ENCODE data around the gene CLSTN1. TPM values are rescaled to one million over a fixed set of nuclear protein-coding genes. Genes with fewer than 3 reads are reported as not detected.

The CLSTN1 gene
- total and polyA plus RNA-seq, 5 donors from 2014 or later, result 19.2 to 106 (median 22.7) TPM

DNA sequence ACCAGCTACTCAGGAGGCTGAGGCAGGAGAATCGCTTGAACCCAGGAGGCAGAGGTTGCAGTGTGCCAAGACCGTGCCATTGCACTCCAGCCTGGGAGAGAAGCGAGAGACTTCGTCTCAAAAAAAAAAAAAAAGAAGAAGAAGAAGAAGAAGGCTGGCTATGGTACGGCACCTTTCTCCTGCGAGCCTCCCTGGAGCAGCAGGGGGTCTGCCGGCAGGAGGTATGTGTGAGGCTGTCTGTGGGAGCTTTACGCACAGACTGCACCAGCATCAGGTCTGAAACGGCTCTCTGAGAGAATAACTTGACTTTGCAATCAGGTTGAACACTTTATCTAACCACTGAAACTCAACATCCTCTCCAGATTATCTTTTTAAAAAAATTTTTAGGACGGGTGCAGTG lies 44.9 kb downstream of the CLSTN1 start:
- no peaks in the 10 kb centered on the region for H3K4me1 ChIP-seq (ENCODE audit: control insufficient read depth, insufficient read depth, low read length, poor library complexity, severe bottlenecking)
- Mint-ChIP-seq H3K36me3 (no peaks in the 10 kb centered on the region), H3K4me1 (peaks cover 0 to 35% (median 25%) of the 10 kb centered on the region in 4 donors), H3K27me3 (no peaks in the 10 kb centered on the region), H3K4me3 (no peak overlapping the region), H3K9me3 (no peaks in the 10 kb centered on the region), H3K27ac (peak overlapping the region in 1 of 3 donors; percentile 43)
- H3K36me3 ChIP-seq (ENCODE audit: control insufficient read depth, insufficient read depth, low read length), result peaks cover 3% of the 10 kb centered on the region
- no peak overlapping the region for H3K4me3 ChIP-seq (ENCODE audit: low read depth, low read length)
- no peak for ATAC-seq (ENCODE audit: low read depth in 2 of 2)
- H3K9me3 ChIP-seq (ENCODE audit: control insufficient read depth in 2 of 2, low read length in 2 of 2), result no peaks in the 10 kb centered on the region
- DNase-seq, result no peak
- H3K27ac ChIP-seq (ENCODE audit: insufficient read depth, low read length, poor library complexity, severe bottlenecking), result no peak overlapping the region
- H3K27me3 ChIP-seq (ENCODE audit: control insufficient read depth, insufficient read depth, low read length), result no peaks in the 10 kb centered on the region

- H3K27me3 ChIP-seq (ENCODE audit: control insufficient read depth, insufficient read depth, low read length), result no peaks in the 10 kb centered on the region
- no peak overlapping the region for H3K4me3 Mint-ChIP-seq
- ATAC-seq (ENCODE audit: low read depth in 2 of 2) (no peak), DNase-seq (no peak)
- H3K9me3 ChIP-seq (ENCODE audit: control insufficient read depth in 2 of 2, low read length in 2 of 2), result no peaks in the 10 kb centered on the region
- peaks cover 7 to 28% (median 21%) of the 10 kb centered on the region in 4 donors for H3K4me1 Mint-ChIP-seq
- no peak overlapping the region for H3K4me3 ChIP-seq (ENCODE audit: low read depth, low read length)
- no peaks in the 10 kb centered on the region for H3K27me3 Mint-ChIP-seq
- no peaks in the 10 kb centered on the region for H3K4me1 ChIP-seq (ENCODE audit: control insufficient read depth, insufficient read depth, low read length, poor library complexity, severe bottlenecking)
- H3K36me3 Mint-ChIP-seq, result peaks cover 14% of the 10 kb centered on the region
- H3K9me3 Mint-ChIP-seq, result no peaks in the 10 kb centered on the region
- no peak overlapping the region for H3K27ac ChIP-seq (ENCODE audit: insufficient read depth, low read length, poor library complexity, severe bottlenecking)
- H3K27ac Mint-ChIP-seq, result peak overlapping the region in 1 of 3 donors; percentile 6
- H3K36me3 ChIP-seq (ENCODE audit: control insufficient read depth, insufficient read depth, low read length), result peaks cover 18% of the 10 kb centered on the region
Measured at GRCh38 chr1:9776685-9777084, 47.1 kb downstream of the CLSTN1 start.

DNA sequence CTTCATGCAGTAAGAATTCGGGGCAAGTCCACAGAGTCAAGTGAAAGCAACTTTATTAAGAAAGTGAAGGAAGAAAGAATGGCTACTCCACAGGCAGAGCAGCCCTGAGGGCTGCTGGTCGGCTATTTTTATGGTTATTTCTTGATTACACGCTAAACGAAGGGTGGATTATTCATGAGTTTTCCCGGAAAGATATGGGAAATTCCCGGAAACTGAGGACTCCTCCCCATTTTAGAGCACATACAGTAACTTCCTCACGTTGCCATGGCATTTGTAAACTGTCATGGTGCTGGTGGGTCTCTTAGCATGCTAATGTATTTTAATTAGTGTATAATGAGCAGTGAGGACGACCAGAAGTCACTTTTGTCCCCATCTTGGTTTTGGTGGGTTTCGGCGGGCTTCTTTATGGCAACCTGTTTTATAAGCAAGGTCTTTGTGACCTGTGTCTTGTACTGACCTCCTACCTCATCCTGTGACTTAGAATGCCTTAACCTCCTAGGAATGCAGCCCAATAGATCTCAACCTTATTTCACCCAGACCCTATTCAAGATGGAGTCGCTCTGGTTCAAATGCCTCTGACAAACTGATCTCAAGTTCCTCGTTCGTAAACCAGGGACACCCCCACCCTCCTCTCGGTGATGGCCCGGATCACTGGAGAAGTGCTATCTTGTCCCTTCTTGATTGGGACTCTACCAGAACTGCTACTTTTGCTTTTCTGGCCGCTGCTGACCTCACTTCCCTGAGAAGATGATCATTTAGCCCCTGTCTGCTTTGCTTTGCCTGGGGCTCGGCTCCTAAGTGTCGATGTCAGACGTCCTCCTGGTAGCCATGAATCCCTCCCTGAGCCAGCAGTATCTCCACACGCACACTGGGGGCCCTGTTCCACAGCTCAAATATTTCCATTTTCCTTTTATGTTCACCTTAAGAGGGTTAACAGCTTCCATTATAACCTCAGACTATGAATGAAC lies 48.8 kb downstream of the CLSTN1 start:
- Mint-ChIP-seq H3K9me3 (no peaks in the 10 kb centered on the region), H3K4me3 (peak overlapping the region in 1 of 4 donors; percentile 3), H3K36me3 (peaks cover 16% of the 10 kb centered on the region), H3K27me3 (no peaks in the 10 kb centered on the region), H3K4me1 (peaks cover 7 to 25% (median 16%) of the 10 kb centered on the region in 4 donors), H3K27ac (peak overlapping the region in 1 of 3 donors; percentile 70)
- Histone ChIP-seq H3K27ac (ENCODE audit: insufficient read depth, low read length, poor library complexity, severe bottlenecking) (no peak overlapping the region), H3K9me3 (ENCODE audit: control insufficient read depth in 2 of 2, low read length in 2 of 2) (no peaks in the 10 kb centered on the region), H3K27me3 (ENCODE audit: control insufficient read depth, insufficient read depth, low read length) (no peaks in the 10 kb centered on the region), H3K4me1 (ENCODE audit: control insufficient read depth, insufficient read depth, low read length, poor library complexity, severe bottlenecking) (no peaks in the 10 kb centered on the region), H3K36me3 (ENCODE audit: control insufficient read depth, insufficient read depth, low read length) (peaks cover 25% of the 10 kb centered on the region), H3K4me3 (ENCODE audit: low read depth, low read length) (no peak overlapping the region)
- no peak for DNase-seq
- no peak for ATAC-seq (ENCODE audit: low read depth in 2 of 2)

DNA sequence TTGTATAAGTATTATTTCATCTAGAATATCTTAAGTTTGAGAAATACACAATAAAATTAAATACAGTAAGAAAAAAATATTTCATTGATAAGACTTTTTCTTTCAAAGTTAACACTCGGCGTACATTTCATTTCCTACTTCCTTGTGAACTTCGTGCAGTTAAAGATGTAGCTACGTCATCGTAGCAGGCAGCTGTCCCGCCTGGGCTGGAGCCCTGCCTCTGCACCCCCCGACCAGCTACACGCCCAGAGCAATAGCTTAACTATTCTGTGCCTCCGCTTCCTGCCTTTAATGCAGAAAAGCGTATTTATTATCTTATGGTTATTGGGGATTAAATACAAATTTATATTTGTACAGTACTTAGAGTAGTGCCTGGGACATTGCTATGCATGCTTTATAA lies 53.5 kb downstream of the CLSTN1 start:
- no peak for DNase-seq
- ATAC-seq (ENCODE audit: low read depth in 2 of 2), result no peak
- no peaks in the 10 kb centered on the region for H3K27me3 Mint-ChIP-seq

DNA sequence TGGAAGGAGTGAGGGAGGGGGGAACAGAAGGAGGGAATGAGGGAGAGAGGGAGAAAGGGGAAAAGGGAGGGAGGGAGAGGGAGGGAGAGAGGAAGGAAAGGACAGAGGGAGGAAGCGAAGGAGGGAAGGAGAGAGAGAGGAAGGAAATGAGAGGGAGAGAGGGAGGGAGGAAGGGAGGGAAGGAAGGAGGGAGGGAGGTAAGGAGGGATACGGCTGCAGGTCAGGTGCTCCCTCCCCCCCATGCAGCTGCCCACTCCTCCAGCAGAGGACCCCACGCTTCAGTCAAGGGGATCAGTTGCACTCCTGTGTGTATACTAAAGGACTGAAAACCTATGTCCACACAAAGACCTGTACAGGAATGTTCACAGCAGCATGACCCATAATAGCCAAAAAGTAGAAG lies 54.8 kb downstream of the CLSTN1 start:
- Histone ChIP-seq H3K4me1 (ENCODE audit: control insufficient read depth, insufficient read depth, low read length, poor library complexity, severe bottlenecking) (no peaks in the 10 kb centered on the region), H3K27me3 (ENCODE audit: control insufficient read depth, insufficient read depth, low read length) (no peaks in the 10 kb centered on the region), H3K27ac (ENCODE audit: insufficient read depth, low read length, poor library complexity, severe bottlenecking) (no peak overlapping the region), H3K4me3 (ENCODE audit: low read depth, low read length) (no peak overlapping the region), H3K9me3 (ENCODE audit: control insufficient read depth in 2 of 2, low read length in 2 of 2) (no peaks in the 10 kb centered on the region), H3K36me3 (ENCODE audit: control insufficient read depth, insufficient read depth, low read length) (peaks cover 24% of the 10 kb centered on the region)
- DNase-seq, result no peak
- Mint-ChIP-seq H3K36me3 (peaks cover 28% of the 10 kb centered on the region), H3K27me3 (no peaks in the 10 kb centered on the region), H3K4me3 (no peak overlapping the region), H3K27ac (no peak overlapping the region), H3K9me3 (no peaks in the 10 kb centered on the region), H3K4me1 (peaks cover 6 to 30% (median 9%) of the 10 kb centered on the region in 4 donors)
- no peak for ATAC-seq (ENCODE audit: low read depth in 2 of 2)

More for the DNA sequence above, 53.5 kb downstream of the CLSTN1 start:
- Mint-ChIP-seq H3K36me3 (peaks cover 24% of the 10 kb centered on the region), H3K4me1 (peaks cover 7 to 27% (median 15%) of the 10 kb centered on the region in 4 donors), H3K27ac (no peak overlapping the region), H3K9me3 (no peaks in the 10 kb centered on the region), H3K4me3 (no peak overlapping the region)
- no peak overlapping the region for H3K4me3 ChIP-seq (ENCODE audit: low read depth, low read length)
- no peaks in the 10 kb centered on the region for H3K27me3 ChIP-seq (ENCODE audit: control insufficient read depth, insufficient read depth, low read length)
- H3K36me3 ChIP-seq (ENCODE audit: control insufficient read depth, insufficient read depth, low read length), result peaks cover 24% of the 10 kb centered on the region
- H3K4me1 ChIP-seq (ENCODE audit: control insufficient read depth, insufficient read depth, low read length, poor library complexity, severe bottlenecking), result no peaks in the 10 kb centered on the region
- no peak overlapping the region for H3K27ac ChIP-seq (ENCODE audit: insufficient read depth, low read length, poor library complexity, severe bottlenecking)
- no peaks in the 10 kb centered on the region for H3K9me3 ChIP-seq (ENCODE audit: control insufficient read depth in 2 of 2, low read length in 2 of 2)

GRCh38 chr1:9767964-9768668 lies 55.6 kb downstream of the CLSTN1 start:
- peaks cover 6 to 35% (median 11%) of the 10 kb centered on the region in 4 donors for H3K4me1 Mint-ChIP-seq
- Histone ChIP-seq H3K36me3 (ENCODE audit: control insufficient read depth, insufficient read depth, low read length) (peaks cover 21% of the 10 kb centered on the region), H3K27me3 (ENCODE audit: control insufficient read depth, insufficient read depth, low read length) (no peaks in the 10 kb centered on the region), H3K27ac (ENCODE audit: insufficient read depth, low read length, poor library complexity, severe bottlenecking) (no peak overlapping the region), H3K9me3 (ENCODE audit: control insufficient read depth in 2 of 2, low read length in 2 of 2) (no peaks in the 10 kb centered on the region), H3K4me1 (ENCODE audit: control insufficient read depth, insufficient read depth, low read length, poor library complexity, severe bottlenecking) (no peaks in the 10 kb centered on the region), H3K4me3 (ENCODE audit: low read depth, low read length) (no peak overlapping the region)
- peaks cover 29% of the 10 kb centered on the region for H3K36me3 Mint-ChIP-seq
- ATAC-seq (ENCODE audit: low read depth in 2 of 2), result no peak
- peak overlapping the region in 1 of 3 donors; percentile 60 for H3K27ac Mint-ChIP-seq
- no peaks in the 10 kb centered on the region for H3K27me3 Mint-ChIP-seq
- H3K9me3 Mint-ChIP-seq, result no peaks in the 10 kb centered on the region
- DNase-seq, result peak in 2 of 3 donors; percentile 10 to 20
- no peak overlapping the region for H3K4me3 Mint-ChIP-seq

GRCh38 chr1:9766759-9767442 lies 56.9 kb downstream of the CLSTN1 start:
- Histone ChIP-seq H3K27ac (ENCODE audit: insufficient read depth, low read length, poor library complexity, severe bottlenecking) (no peak overlapping the region), H3K36me3 (ENCODE audit: control insufficient read depth, insufficient read depth, low read length) (peaks cover 14% of the 10 kb centered on the region), H3K9me3 (ENCODE audit: control insufficient read depth in 2 of 2, low read length in 2 of 2) (no peaks in the 10 kb centered on the region), H3K4me1 (ENCODE audit: control insufficient read depth, insufficient read depth, low read length, poor library complexity, severe bottlenecking) (no peaks in the 10 kb centered on the region), H3K27me3 (ENCODE audit: control insufficient read depth, insufficient read depth, low read length) (no peaks in the 10 kb centered on the region), H3K4me3 (ENCODE audit: low read depth, low read length) (no peak overlapping the region)
- Mint-ChIP-seq H3K36me3 (peaks cover 20% of the 10 kb centered on the region), H3K27ac (peak overlapping the region; percentile 17 to 55 (median 43)), H3K27me3 (no peaks in the 10 kb centered on the region), H3K4me3 (no peak overlapping the region), H3K4me1 (peaks cover 0 to 33% (median 10%) of the 10 kb centered on the region in 4 donors), H3K9me3 (no peaks in the 10 kb centered on the region)
- ATAC-seq (ENCODE audit: low read depth in 2 of 2) (no peak), DNase-seq (no peak)

All from CD4-positive, CD25-positive, alpha-beta regulatory T cell (primary cell).